Activated CD8-positive, alpha-beta memory T cell treated with anti-CD3 and anti-CD28 coated beads, Interleukin-2, amount 50 U/mL, for 24 hours (primary cell): ENCODE measurements around the gene C16orf90.
"Not testable (repeated sequence)": the region's sequence is repeated elsewhere in the genome, so short reads cannot be mapped to it uniquely, and the experiment has no call there.

Source experiments
- DNase-seq: peaks from one replicate; pipeline ENCODE4 v3.0.0-alpha.2; 2020; ENCODE audit errors: extremely low read depth

C16orf90 gene

GRCh38 chr16:3513892-3514583, 18.7 kb upstream of the C16orf90 start:
- DNase-seq, result no peak

- no peak for DNase-seq
Observed at GRCh38 chr16:3511286-3512180, 16.2 kb upstream of the C16orf90 start.

- DNase-seq, result no peak
Observed at GRCh38 chr16:3510416-3510815, 15.1 kb upstream of the C16orf90 start.

DNA sequence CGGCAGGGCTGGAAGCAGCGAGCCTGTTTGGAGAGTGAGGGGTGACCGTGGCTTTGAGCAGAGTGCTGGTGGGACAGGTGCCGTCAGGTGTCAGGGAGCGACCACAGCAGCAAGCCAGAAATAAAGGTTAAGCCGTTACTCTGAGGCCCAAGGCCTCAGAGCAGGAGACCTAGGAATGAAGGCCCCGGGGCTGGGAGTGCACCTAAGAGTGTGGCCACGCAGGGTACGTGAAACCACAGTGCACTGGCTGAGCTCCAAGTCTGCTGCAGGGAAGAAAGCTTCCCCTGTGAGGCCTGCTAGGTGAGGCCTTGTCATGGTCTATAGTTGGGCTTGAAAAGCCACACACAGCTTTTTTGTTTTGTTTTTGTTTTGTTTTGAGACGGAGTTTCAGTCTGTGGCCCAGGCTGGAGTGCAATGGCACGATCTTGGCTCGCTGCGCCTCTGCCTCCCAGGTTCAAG, 14.2 kb upstream of the C16orf90 start:
- no peak for DNase-seq

DNA sequence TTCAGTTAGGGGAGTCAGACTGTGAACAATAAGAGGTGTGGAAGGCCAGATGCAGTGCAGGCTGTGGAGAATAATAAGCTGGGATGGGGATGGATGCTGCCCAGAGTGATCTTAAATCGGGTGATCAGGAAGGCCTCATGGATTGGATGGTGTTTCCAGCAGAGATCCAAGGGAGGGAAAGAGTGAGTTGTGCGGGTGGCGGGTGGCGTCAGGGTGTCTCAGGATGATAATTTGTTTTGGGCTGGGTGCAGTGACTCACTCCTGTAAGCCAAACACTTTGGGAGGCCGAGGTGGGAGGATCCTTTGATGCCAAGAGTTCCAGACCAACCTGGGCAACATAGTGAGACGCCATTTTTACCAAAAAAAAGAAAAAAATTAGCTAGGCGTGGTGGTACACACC, 13.4 kb upstream of the C16orf90 start:
- no peak for DNase-seq

DNA sequence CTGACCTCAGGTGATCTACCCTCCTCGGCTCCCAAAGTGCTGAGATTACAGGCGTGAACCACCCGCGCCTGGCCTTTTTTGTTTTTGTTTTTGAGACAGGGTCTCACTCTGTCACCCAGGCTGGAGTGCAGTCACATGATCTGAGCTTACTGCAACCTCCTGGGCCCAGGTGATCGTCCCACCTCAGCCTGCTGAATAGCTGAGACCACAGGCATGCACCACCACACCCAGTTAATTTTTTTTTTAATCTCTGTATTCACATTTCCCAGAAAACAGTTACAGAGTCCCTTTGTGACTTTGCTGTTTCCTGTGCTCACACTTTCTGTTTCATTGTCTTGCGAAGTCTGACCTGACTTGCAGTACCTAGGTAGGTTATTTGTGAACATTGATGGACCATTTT, 8.2 kb upstream of the C16orf90 start:
- no peak for DNase-seq

- DNase-seq, result no peak
Observed at GRCh38 chr16:3501783-3502400, 6.6 kb upstream of the C16orf90 start.

GRCh38 chr16:3501412-3501761, 6.1 kb upstream of the C16orf90 start:
- not testable (repeated sequence) for DNase-seq

DNA sequence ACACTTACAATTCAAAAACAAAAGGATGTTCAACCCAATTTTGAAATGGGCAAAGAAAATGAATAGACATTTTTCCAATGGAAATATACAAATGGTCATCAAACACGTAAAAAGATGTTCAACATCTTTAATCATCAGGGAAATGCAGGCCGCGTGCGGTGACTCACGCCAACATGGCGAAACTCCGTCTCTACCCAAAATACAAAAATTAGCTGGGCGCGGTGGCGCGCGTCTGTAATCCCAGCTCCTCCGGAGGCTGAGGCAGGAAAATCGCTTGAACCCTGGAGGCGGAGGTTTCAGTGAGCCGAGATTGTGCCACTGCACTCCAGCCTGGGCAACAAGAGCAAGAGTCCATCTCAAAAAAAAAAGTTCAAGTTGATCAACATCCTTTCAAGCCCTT, 3.7 kb upstream of the C16orf90 start:
- DNase-seq, result no peak

DNA sequence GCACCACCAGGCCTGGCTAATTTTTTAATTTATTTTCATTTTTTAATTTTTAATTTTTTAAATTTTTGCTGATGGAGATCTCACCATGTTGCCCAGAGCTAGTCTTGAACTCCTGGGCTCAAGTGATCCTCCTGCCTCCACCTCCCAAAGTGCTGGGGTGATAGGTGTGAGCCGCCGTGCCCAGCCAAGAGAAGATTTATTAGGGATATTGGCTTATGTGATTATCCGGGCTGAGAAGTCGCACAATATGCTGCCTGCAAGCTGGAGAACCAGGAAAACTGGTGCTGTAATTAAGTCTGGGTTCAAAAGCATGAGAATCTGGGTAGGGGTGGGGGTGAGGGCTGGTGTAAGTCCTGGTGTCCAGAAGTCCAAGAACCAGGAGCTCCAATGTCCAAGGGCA, 2.5 kb upstream of the C16orf90 start:
- DNase-seq, result no peak

DNA sequence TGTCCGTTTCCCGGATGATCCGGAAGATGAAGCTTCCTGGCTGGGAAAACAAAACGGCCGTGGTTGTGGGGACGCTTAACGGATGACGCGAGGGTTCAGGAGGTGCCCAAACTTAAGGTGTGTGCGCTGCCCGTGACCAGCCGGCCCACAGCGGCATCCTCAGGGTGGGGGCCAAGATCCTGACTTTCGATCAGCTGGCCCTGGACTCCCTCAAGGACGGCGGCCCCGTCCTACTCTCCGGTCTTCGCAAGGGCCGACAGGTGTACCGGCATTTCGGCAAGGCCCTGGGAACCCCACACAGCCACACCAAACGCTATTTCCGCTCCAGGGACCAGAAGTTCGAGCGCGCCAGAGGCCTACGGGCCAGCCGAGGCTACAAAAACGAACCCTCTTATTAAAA, 1.1 kb upstream of the C16orf90 start:
- no peak for DNase-seq

DNA sequence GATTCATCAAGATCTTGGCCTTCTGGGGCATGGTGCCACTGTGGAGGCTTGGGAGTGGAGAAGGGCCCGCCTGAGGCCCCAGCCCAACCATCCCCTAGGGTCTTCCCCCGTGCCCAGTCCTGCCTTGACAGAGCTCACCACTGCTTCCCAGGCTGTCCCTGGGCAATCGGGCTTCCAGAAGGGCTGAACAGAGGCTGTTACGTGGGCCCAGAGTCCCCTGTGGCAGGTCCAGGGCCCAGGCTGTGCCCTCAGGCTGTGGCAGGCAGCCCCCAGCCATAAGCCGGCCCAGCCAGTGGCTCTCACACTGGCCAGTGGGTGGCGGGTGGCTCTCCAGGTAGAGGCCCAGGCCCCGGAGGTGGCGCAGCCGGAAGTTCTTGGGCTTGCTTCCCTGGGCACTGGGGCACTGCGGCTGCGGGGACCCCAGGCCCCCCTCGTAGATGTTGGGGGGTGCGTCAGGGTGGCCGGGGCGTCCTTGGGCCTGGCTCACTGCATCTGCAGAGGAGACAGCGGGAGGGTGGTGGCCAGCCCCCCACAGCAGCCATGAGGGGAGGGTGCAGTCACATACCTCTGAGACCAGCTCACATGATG, 809 bp downstream of the C16orf90 start:
- no peak for DNase-seq

- no peak for DNase-seq
Observed at GRCh38 chr16:3492356-3492755, 2.9 kb downstream of the C16orf90 start.

GRCh38 chr16:3490911-3491629, 4.2 kb downstream of the C16orf90 start:
- no peak for DNase-seq

DNA sequence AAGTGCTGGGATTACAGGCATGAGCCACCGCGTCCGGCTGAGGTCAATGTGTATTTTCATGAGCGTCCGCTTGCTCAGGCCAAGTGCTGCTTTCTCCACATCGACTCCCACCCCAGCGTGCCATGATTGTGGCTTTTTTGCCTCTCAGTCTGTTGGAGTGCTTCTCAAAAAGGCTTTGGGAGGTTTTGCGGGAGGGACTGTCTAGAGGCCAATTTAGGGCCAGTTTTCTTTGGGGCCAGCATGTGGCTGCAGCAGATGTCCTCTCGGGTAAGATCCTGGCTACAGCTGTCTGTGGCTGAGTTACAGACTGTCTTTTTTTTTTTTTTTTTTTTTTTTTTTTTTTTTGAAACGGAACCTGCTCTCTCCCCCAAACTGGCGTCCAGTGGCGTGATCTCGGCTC, 6.5 kb downstream of the C16orf90 start:
- no peak for DNase-seq

DNA sequence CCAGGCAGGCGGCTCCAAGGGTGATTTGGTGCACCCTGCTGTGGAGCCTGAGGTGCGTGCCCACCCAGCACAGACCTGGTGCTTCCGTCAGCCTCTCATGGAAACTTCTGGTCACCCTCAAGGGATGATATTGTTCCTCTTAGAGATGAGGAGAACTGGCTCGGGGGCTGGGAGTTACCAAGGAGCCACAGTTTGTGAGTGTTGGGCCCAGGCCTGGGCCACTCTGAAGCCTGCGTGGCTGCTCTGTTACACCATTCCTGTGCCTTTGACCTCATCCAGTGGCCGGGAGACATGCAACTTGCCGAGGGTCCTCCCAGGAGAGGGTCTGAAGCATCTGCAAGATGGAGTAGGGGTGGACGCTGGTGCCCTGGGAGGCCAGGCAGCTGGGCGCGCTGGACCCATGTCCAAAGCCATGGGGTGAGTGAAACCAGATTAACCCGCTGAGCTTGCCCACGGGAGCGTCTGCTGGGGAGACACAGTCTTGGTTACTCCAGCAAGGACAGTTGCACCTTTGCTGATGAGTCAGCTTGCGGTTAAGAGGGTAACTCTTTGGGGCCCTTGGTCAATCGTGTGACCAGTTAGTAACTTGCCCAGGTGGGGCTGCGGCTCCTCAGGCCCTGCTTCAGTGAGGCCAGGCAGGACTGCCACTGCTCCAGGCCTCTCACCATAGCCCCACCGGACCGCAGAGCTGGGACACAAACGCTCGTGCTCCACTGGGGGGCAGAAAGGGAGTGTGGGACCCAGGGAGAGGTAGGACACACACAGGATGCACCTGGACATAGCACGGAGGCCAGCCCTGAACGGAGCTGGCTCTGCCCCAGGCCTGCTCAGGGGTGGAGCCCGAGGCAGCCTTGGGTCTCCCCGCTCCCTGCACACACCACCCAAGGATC, 7.5 kb downstream of the C16orf90 start:
- DNase-seq, result no peak

DNA sequence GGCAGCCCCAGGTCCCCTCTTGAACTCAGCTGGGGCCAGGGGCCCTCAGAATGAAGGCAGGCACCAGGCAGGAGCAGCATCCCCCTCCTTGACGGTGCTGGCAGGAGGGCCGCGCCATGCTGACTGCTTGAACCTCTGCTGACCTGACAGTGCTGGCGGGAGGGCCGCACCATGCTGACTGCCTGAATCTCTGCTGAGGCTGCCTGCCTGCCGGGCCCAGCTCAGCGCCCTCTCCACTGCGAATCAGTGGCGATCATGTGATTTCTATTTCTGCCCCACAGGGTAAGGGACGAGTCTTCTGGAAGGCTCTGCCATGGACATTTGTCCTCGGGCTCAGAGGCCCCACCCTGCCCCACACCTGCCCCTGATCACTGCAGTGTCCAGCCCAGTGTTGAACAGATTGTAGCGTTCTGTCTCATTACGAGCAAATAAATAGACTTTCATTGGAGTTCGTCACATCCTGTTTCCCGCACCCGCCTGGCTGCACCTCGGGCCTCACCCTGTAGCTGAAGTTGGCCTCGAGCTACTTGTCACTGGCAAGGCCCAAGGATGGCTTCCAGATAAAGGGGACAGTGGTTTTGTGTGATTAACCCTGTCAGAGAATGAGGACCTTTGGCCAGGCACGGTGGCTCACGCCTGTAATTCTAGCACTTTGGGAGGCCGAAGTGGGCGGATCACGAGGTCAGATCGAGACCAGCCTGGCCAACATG, 8.6 kb downstream of the C16orf90 start:
- no peak for DNase-seq

DNA sequence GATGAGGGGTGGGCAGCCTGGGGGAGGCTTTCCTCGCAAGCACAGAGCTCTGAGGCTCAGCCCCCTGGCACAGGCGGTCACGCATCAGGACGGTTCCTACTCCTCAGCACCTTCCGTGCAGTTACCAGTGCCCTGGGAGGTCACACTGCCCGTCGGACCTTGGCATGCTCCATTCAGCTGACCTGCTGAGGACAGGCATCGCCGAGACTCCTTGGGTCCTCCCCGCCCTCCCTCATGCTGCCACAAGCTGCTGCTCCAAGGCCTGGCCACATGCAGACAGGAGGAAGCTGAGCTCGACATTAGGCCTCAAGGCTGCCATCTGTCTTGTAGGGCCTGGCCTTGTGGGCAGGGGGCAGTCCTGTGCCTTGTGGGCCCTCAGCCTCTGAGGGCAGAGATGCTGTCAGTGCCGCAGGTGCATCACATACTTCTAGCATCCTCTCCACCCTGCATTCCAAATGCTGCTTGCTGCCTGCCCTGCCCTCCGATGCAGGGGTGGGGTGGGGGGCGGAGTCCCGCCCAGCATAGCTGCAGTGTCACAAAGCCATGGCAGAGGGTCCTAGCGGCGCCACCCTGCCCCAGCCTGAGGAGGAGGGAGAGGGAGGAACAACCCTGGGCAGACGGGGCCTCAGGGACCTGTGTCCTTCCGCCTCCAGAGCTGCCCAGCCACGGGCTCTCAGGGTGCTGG, 9.3 kb downstream of the C16orf90 start:
- no peak for DNase-seq

DNA sequence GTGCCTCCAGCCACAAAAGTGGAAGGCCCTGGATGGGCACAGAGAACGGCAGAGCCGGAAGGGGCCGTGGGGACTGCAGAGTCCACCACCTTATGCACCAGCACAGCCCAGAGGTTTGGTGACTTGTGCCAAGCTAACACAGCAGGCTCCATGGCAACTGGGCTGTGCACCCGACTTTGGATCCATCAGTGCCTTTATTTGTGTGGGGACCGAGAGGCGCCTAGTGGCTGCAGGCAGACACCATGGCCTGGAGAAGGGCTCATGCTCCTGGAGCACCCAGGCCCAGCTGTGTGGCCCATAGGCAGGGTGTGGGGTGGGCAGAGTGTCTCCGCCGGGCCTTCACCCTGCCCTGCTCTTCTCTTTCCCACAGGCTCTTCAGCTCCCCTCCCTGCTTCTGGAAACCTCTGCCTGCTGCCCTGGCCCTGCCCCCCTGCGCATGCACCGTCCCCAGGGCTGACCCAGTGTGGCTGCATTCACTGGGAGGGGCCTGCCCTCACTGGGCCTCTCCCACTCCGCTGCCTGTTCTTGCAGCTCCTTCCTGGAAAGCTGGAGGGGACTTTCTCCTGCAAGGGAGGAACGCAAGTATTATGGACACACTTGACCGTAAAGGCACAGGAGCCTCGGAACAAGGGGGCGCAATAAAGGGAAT, 10.1 kb downstream of the C16orf90 start:
- no peak for DNase-seq
